DND-41 (cell line): ENCODE results near the gene EXOC4.

Experiments used
- CTCF ChIP-seq: IDR thresholded peaks from 2 replicates; pipeline ENCODE4 v1.5.1; 2012; ENCODE audit warnings: borderline replicate concordance, low read length, moderate library complexity, mild to moderate bottlenecking; ENCODE audit not compliant: poor library complexity, severe bottlenecking; ENCODE audit errors: extremely low read depth
- EZH2 ChIP-seq: IDR thresholded peaks from 3 replicates; pipeline ENCODE4 v1.6.1; 2012; ENCODE audit warnings: borderline replicate concordance, low read depth, mild to moderate bottlenecking, moderate library complexity, low read length, inconsistent platforms; ENCODE audit not compliant: severe bottlenecking

- TF ChIP-seq CTCF, result no peak
- no peak for TF ChIP-seq EZH2
Observed at GRCh38 chr7:133552079-133552478, 299.2 kb downstream of the EXOC4 start.
